Endometrium (tissue), 2 donors: ENCODE data around the gene GATAD2A.
"Not testable (repeated sequence)": the region's sequence is repeated elsewhere in the genome, so short reads cannot be mapped to it uniquely, and the experiment has no call there.

Experiments used
- FAIRE-seq: peaks from 2 replicates; lab custom pipeline; 2012; peaks lifted over from hg19 to GRCh38; lab: Jason Lieb, UNC
- donor health status: control.
- donor health status: control.

The GATAD2A gene, protein sequence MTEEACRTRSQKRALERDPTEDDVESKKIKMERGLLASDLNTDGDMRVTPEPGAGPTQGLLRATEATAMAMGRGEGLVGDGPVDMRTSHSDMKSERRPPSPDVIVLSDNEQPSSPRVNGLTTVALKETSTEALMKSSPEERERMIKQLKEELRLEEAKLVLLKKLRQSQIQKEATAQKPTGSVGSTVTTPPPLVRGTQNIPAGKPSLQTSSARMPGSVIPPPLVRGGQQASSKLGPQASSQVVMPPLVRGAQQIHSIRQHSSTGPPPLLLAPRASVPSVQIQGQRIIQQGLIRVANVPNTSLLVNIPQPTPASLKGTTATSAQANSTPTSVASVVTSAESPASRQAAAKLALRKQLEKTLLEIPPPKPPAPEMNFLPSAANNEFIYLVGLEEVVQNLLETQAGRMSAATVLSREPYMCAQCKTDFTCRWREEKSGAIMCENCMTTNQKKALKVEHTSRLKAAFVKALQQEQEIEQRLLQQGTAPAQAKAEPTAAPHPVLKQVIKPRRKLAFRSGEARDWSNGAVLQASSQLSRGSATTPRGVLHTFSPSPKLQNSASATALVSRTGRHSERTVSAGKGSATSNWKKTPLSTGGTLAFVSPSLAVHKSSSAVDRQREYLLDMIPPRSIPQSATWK

DNA sequence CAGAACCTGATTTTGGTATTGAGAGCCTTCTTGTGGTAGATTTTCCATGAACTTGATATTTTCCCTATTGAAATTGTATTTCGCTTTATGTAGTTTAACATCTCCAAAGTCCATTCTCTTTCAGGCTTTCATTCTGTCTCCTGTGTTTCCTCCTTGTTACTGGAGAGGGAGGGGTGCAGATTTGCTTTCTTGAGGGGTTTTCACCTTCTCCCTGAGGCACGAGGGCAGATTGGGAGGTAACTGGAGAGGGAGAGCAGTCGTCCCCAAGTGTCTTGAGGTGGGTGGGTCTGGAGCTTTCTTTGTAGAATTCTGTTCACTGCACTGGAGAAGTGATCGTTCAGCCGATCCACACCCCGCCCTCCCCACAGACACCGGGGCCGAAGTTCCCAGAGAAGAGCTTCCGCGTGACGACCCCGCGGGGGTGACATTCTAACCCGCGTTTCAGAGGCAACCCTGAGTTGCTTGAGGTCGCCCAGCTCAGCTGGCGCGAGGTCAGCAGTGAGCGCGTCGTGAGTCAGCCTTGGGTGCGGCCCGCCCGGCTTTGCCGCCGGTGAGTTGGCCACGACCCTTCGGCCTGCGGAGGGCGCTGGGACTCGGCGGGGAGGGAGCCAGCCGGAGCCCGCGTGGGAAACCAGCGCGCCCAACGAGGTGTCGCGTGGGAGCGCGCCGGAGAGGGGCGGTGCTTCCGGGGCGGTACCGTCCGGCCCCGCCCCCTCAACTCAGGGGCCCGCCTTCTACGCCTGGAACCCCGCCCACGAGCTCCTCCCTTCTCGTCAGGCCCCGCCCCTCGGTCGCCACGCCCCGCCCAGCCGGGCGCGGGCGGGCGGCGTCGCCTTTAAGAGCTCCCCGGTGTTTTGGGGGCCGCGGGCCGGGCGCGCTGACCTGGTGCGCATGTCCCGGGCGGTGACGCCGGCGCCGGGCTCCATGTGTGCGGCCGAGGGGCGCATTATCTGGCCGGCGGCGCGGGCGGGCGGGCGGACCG is at the start of gene GATAD2A:
Gene GATAD2A, plus strand, starts transcription at position 797 of the 982 bp plus-strand sequence. CDS start 59,671 bp downstream, outside the sequence.
- FAIRE-seq: no peak

DNA sequence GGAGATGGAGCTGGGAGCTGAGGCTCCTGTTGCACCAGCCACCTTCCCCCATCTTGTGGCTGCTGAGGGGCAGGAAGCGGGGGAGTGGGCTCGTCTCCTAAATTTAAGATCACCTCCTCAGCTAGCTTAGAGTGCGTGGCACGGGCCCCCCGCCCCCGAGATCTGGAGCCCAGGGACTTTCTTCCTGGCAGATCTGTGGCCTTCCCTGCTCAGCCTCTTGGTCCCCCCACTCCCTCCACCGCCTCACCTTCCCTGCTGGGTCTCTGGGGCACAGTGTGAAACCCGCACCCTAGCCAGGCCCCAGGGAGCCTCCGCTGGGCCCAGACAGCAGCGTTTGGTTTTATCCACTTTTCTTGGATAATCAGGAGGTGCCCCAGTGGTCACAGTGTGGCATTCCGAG is 49.0 kb upstream of the GATAD2A start:
- FAIRE-seq: no peak

GRCh38 chr19:19356901-19357566 is 48.4 kb upstream of the GATAD2A start:
- no peak for FAIRE-seq

GRCh38 chr19:19361075-19361594 is 44.3 kb upstream of the GATAD2A start:
- no peak for FAIRE-seq

- FAIRE-seq: no peak
These were observed 43.4 kb upstream of the GATAD2A start for GRCh38 chr19:19362075-19362474.

DNA sequence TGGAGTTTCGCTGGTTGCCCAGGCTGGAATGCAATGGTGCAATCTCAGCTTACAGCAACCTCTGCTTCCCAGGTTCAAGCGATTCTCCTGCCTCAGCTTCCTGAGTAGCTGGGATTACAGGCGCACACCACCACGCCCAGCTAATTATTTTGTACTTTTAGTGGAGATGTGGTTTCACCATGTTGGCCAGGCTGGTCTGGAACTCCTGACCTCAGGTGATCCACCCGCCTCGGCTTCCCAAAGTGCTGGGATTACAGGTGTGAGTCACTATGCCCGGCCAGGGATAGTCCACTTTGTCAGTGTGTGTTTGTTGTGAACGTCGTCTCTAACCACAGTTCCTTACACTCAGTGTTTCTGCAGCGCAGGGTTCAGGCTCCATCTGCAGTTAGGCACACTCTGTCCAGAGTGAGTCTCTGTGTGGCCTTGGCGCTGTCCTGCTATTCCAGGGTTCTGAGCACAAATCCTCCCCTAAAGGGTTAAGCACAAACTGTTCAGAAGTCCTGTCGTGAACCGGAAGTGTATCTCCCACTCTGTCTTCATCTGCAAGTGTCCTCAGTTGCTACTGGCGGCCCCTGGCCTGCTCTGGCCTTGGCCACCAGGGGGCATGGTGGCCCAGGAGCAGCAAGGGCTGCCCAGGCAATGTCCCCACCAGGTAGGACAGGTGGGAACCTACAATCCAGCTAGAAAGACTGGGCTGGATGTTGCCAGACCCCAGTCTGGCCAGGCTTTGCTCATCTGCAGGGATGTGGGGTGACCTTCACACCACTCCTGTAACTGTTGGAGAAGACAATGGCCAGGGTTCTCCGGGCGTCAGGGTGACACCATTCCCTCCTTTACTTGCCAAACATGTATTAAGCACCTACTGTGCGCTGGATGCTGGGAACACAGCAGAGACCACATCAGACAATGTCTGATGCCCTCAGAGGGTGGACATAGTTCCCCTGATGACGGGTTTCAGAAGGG is 38.8 kb upstream of the GATAD2A start:
- FAIRE-seq: no peak

GRCh38 chr19:19368087-19368486 is 37.4 kb upstream of the GATAD2A start:
- no peak for FAIRE-seq

GRCh38 chr19:19371059-19371458 is 34.4 kb upstream of the GATAD2A start:
- no peak for FAIRE-seq

- no peak for FAIRE-seq
These were observed 32.6 kb upstream of the GATAD2A start for GRCh38 chr19:19372656-19373416.

- FAIRE-seq: no peak
These were observed 25.9 kb upstream of the GATAD2A start for GRCh38 chr19:19379527-19379926.

- FAIRE-seq: not testable (repeated sequence)
These were observed 25.2 kb upstream of the GATAD2A start for GRCh38 chr19:19380316-19380715.

- FAIRE-seq: no peak
These were observed 24.2 kb upstream of the GATAD2A start for GRCh38 chr19:19381007-19381926.

DNA sequence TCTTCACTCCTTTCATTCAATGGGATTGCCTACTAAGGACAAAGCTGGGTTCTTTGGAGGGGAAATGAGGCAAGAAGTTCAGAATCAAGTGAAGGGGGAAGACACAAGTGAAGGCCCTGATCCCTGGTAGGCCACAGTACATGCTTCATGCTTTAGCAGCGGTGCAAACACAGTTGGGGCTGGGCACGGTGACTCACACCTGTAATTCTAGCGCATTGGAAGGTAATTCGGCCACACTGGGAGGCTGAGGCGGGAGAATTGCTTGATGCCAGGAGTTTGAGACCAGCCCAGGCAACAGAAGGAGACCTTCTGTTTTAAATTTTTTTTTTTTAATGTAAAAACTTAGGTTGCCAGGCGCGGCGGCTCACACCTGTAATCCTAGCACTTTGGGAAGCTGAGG is 23.4 kb upstream of the GATAD2A start:
- no peak for FAIRE-seq

GRCh38 chr19:19384486-19384885 is 21.0 kb upstream of the GATAD2A start:
- no peak for FAIRE-seq

DNA sequence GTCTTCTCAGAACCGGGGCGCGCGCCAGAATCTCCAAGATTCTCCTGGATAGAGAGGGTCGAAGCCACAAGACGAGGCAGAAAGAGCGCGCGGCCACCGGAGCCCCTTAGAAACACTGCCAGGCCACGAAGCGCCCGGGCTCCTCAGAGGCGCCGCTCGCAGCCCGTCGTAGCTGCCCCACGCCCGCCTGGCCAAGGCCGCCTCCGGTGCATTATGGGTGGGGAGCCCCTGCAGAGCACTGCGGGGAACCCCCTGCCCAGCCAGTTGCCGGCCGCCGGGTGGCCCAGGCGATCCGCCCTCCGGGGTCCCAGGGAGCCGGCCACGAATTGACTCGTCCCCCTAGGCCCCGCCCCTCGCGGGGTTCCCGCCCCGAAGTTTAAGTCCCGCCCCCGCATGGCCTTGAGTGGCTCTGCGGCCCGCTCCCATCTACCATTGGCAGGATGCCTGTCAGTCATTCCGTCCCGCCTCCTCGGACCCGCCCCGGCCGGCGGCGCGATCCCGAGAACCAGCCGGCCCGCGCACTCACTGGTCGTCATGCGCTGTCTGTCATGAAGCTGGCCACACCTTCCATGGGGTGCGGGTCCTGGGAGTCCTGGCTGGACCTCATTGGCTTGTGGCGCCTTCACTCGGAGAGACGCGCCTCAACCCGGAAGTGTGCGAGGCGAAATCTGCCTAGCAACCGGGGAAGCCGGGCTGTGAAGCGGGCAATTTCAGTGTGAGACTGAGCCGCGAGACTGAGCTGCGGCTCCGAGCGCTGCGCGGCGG is 20.2 kb upstream of the GATAD2A start:
- peak; percentile 96 for FAIRE-seq

GRCh38 chr19:19385896-19386869 is 19.3 kb upstream of the GATAD2A start:
- FAIRE-seq: no peak
